GM18520 (cell line): Measurements from ENCODE around the gene MPST.
"Not testable (repeated sequence)": the region's sequence is repeated elsewhere in the genome, so short reads cannot be mapped to it uniquely, and the experiment has no call there.

ENCODE experiments used
- ATAC-seq: cut with Tn5 transposase; IDR thresholded peaks from one replicate; pipeline ENCODE4 v1.9.1; 2021; ENCODE audit not compliant: unreplicated experiment

MPST gene

DNA sequence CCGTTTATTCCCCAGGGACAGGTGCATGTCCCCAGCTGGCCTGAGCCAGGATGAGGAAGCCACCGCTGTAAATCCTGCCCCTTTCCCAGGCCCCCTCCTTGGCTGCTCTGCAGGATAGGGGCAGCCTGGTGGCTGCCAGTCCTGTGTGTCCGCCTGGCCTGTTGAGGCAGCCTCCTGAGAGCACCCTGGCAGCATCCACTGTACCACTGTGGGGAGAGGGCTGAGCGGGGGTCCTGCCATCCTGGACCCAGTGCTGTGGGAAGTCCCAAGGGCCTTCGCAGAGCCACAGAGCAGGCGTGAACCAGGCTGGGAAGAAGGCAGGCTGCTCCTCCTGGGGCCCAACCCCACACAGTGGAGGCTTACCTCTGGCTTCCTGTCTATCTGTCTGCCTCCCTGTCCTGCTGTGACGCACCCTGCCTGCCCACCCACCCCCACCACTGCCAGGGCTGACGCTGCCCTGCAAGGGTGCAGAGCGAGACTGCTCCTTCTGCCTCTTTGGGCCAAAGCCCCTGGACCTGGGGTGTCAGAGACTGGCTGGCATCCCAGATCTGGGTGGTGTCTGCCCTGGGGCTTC lies 40.4 kb downstream of the MPST start:
- ATAC-seq = no peak

DNA sequence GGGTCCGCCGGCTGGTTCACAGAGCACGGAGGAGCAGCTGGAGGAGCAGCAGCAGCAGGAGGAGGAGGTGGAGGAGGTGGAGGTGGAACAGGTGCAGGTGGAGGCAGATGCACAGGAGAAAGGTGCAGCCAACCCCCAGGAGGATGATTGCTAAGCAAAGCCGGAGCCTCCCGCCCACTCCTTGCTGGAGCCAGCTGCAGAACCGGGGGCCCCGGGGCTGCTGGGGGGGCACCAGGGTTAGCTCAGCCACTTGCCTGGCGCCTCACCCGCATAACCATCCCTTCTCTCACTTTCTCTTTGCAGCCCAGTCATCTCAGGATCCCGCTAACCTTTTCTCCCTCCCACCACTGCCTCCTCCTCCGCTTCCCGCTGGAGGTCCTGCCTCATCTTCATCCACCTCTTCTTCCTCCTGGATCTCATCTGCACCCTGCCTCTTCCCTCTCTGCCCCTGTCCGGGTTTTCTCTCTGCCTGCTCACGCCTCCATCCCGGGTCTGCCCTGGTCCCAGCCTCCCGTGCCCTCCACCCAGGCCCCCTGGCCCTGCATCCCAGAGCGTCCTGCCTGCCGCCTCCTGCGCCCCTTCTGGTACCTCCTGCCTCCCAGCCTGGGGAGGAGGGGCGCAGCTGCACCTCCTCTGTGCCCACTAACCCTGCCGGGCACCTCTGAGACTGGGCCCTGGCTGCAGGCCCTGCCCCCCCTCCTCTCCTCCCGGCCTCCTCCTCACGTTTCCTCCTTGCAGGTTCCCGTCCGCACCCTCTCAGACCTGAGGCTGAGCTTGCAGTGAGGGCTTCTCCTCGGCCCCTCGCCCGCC lies 41.5 kb downstream of the MPST start:
- no peak for ATAC-seq

DNA sequence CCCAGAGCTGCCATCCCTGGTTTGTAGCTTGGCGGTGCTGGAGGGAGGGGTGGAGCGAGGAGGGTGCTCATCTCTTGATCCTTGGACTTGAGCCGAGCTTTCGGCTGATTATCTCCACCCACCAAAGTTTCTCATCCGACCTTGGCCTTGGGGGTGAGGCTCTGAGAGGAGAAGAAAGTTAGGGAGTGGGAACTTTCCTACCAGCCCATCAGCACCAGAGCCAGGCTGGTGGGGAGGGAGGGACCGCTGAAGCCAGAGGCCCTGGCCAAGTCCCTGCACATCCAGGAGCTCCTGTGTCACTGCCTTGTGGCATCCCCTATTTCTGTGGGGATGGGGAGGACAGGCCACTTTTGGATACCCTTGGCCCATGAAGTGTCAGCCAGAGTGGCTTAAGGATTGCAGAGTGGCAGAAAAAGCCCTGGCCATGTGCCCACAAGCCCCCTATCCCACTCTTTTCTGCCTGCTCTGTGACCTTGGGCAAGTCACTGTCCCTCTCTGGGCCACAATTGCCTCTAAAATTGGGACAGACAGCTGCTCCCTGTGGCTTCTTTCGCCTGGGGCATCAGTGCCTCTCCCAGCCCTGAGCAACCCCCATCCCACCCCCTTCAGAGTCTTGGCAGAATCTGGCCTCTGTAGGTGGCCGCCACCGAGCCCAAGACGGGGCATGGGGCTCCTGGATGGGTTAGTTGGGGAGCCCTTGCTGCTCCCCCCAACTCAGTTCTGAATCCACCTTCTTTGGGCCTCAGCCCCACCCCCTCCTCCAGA lies 42.3 kb downstream of the MPST start:
- ATAC-seq = no peak

DNA sequence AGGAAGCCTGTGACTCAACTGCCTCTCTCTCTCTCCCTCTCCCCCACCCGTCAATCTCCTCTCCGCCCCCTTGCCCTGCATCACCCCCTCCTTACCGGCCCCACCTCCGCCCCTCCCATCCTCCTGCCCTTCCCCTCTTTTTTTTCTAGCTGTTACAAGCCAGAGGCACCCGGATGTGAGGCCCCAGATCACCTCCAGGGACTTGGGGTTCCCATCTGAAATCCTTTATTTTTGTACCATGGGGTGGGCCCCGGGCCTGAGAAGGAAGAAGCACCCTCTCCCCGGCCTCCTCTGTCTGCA lies 42.8 kb downstream of the MPST start:
- no peak for ATAC-seq

DNA sequence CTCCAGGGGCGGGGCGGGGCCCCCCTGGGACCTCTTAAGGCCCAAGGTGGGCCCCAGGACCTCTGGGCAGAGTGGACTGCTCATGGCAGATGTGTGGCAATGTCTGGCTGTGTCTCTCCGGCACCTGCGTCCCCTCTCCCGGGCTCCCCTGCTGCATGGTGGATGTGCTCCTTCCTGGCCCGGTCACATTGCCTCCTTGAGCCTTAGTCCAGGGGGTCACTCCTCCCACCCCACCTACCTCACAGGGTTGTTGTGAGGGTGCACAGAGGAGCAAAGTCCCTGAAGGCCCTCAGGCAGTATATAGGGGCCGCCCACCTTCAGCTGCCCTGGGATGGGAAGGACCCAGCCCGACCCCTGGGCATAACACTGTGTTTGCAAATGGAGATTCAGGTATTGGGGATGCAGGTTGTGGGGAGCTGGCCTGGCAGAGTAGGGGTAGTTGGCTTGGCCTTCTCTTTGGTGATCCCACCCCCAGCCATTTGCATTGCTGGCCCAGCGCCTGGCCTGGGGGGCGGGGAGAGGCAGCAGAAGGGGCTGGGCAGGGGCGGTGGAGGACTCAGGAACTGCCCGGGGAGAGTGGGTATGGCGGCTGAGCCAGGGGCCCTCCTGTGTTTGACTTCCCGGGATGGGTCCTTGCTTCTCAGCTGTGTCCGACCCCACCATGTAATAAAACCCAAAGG lies 43.3 kb downstream of the MPST start:
- ATAC-seq = no peak

DNA sequence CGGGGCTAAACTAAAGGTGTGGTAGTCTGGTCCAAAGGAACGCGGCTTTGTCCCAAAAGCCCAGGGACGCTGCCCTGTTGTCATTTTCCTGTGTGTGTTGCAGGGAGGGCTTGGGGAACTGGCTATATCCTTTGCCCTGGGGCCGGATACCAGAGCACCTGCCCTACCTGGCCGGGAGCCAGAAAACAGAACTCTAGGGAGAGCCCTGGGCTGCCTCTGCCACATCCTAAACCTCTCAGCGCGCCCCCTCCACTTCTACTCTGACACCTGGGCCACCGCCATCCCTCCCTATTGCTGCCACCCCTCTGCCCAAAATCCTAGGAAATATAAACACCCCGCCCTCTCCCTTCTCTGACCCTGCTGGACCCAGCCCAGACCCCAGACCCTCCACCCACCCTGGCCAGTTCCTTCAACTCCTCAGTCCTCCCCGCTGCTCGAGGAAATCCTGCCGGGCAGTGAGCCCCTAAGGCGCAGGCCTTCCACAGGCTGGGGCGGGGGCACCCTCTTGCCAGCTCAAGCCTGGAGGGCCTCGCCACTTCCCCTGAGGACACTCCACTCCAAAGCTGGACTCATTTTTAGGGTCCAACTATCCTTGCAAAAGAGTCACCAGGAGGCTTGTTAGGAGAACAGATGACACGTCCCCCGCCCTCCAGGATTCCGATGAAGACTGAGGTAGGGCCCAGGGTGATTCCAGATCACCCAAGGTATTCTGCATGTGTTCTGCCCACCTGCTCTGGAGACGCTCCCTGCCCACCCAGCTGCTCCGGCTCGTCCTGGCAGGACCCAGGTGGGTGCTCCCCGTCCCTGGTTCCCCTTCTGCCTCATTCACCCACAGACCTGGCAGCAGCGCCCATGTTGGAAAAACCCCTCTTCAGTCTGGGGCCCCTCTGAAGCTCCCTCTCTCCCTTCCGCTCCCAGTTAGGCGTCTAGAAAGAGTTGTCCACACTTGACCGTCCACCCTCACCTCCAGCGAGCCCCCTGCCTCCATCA lies 44.2 kb downstream of the MPST start:
- ATAC-seq = no peak

DNA sequence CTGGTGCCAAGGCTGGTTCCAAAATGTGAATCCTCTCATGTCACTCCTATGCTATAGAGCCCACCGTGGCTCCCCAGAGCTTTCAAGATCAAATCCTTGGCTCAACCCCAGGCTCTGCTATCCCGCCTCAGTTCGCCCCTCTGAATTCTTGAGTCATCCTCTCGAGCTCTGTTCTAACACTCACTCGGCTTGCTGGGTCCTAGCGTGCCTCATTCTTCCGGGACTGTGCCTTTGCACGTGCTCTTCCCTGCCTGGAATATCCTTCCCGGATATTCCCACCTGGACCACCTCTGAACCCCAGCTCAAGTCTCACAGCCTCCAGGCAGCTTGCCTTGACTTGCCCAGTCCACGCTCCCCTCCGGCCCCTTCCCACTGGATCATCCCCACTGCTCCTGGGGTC lies 45.0 kb downstream of the MPST start:
- no peak for ATAC-seq

DNA sequence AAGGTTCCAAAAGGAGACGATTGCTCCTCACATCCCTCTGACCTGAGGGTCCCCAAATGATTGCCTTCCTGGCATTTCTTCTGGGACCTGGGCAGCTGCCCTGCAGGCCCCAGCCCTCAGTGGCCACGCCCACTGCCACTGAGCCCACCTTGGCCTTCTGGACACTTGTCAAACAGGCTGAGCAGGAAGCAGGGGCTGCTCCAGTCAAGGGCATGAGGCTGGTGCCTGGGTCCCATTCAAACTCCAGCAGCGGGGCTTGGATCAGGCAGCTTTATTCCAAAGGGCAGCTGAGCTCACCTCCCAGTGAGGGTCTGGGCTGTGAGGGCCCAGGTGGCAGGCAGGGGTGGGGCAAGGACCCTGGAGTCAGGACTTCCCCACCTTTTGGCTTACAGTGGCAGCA lies 45.6 kb downstream of the MPST start:
- no peak for ATAC-seq

DNA sequence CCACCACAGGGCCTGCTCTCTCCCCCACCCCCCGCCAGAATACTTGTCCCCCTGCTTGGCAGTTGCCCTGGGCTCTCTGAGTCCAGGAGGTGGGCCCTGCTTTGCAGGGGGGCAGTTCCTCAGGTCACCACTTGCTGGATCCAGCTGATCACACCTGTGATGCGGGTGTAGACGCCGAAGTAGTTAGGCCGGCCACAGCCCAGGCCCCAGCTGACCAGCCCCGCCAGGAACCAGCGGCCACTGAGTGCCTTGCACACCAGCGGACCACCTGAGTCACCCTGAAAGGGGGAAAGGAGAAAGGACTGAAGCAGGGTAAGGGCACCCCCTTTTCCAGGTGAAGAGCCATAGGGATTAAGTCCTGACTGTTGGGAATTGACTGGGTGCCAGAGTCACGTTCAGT lies 46.4 kb downstream of the MPST start:
- no peak for ATAC-seq

DNA sequence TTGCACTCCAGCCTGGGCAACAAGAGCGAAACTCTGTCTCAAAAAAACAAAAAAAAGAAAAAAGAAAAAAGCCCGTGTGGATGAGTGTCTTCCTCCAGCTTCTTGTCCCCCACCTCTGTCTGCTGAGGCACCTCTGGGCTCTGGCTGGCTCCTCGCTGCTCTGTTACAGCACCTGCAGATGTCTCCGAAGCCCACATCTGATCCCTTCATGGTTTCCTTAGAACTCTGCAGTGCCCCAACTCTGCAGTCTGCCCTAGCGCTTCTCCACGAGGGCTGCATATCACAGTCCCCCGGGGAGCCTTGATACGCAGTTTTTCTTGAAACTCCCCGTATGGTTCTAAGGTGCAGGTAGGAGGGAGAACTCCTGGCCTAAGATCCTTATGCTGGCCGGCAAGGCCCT lies 47.9 kb downstream of the MPST start:
- ATAC-seq = no peak

DNA sequence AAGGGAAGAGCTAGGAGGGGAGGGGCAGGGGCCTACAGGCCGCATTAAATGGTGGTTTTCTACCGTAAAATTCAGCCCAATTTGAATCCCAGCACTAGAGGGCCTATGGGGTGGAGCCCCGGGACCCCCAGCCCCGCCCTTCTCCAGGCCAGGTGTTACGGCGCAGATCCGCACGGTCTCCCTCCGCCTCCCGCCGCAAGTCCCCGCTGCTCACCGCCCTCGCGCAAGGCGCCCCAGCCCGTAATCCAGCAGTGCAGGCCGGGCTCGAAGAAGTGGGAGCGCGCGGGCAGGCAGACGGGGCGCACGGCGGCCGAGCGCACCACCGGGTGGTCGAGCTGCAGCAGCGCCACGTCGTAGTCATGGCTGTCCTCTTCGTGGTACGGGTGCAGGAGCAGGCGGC lies 49.3 kb downstream of the MPST start:
- no peak for ATAC-seq

DNA sequence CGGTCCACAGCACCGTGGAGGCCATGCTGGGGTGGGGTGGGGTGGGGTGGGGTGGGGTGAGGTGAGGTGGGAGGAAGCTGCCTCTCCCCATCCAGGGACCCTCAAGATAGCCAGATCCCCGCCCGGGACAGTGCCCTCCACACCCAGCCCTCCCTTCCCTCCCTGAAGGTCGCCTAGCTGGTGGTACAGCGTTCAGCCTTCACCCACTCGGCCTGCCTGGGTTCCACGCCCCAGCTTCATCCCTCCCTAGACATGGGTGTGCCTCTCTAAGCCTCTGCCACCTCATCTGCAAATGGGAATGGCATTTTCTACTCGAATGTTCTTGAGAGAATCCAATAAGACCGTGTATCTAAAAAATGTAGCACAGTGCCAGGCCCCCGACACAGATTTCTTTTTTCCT lies 49.8 kb downstream of the MPST start:
- ATAC-seq = no peak

DNA sequence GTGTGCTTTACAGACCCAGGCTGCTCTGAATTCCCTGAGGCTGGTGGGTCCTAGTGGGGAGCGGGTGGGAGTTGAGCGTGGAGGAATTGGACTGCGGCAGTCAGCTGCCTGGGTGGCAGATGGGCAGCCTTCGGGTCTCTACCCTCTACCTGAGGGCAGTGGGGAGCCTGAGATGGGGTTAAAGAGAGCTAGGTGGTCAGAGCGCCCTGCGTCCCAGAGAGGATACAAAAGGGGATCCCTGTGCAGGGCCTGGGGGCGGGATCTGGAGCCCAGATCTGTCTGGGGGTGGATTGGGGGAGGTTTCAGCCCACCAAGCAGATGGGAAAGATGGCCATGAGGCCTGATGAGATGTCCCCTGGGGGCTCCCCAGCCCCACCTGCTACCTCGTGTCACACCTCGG lies 50.2 kb downstream of the MPST start:
- ATAC-seq = no peak

DNA sequence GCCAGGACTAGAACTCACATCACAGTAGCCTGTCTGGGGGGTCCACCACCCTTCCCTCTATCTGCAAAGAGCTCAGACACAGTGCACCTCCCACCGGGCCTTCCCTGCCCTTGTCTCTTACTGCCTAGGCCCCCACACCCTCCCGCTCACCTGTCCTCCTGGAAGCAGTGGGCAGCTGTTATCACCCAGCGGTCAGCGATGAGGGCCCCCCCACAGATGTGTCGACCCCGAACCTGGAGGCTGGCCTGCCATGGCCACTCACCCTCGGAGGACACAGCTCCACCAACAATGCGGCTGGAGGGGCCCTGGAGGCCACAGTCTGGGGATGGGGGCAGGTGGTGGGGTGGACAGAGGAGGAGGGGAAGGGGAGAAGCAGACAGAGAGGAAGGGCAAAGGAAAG lies 50.8 kb downstream of the MPST start:
- ATAC-seq = no peak

DNA sequence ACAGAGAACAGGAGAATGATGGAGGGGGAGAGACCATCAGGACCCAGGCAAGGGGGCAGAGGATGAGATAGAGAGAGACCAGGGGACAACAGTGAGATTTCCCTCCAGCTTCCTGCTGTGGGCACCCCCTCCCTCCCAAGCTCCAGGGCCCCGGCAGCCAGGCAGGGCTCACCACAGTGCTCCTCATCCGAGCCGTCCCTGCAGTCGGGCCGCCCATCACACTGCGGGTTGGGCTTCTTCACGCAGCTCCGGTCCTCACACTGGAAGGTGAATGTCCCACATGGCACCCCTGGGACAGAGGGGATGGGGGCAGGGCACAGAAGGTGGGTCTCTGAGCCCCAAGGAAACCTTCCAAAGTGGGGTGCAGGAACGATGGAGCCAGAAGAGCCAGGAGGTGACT lies 51.2 kb downstream of the MPST start:
- no peak for ATAC-seq

DNA sequence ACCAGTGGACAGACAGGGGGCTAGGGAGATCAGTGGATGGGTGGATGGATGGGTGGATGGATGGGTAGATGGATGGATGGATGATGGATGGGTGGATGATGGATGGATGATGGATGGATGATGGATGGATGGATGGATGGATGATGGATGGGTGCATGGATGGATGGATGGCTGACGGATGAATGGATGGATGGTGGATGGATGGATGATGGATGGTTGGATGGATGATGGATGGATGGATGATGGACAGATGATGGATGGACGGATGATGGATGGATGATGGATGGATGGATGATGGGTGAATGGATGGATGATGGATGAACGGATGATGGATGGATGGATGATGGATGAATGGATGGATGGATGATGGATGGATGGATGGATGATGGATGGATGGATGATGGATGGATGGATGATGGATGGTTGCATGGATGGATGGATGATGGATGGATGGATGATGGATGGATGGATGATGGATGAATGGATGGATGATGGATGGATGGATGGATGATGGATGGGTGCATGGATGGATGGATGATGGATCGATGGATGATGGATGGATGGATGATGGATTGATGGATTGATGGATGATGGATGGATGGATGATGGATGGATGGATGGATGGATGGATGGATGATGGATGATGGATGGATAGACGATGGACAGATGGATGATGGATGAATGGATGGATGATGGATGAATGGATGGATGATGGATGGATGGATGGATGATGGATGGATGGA lies 52.5 kb downstream of the MPST start:
- ATAC-seq = not testable (repeated sequence)

DNA sequence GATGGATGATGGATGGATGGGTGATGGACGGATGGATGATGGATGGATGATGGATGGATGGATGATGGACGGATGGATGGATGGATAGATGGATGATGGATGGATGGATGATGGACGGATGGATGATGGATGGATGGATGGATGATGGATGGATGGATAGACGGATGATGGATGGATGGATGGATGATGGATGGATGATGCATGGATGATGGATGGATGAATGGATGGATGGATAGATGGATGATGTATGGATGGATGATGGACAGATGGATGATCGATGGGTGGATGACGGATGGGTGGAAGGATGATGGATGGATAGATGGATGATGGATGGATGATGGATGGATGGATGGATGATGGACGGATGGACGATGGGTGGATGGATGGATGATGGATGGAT lies 53.1 kb downstream of the MPST start:
- ATAC-seq = no peak

DNA sequence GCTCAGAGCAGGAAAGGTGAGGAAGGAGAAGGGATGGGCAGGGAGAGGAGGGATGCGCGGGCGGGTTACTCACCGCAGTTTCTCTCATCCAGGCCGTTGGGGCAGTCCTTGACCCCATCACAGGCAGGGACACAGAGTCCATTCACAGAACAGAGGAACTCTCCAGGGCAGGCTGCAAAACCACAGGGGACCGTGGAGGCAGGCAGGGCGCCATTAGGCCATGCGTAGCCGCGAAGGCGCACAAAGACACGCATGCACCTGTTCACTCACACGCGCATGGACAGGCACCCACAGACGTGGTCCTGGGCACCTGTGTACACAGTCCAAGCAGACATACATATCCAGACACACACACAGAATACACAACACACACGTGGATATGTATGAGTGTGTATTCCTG lies 55.0 kb downstream of the MPST start:
- ATAC-seq = no peak

DNA sequence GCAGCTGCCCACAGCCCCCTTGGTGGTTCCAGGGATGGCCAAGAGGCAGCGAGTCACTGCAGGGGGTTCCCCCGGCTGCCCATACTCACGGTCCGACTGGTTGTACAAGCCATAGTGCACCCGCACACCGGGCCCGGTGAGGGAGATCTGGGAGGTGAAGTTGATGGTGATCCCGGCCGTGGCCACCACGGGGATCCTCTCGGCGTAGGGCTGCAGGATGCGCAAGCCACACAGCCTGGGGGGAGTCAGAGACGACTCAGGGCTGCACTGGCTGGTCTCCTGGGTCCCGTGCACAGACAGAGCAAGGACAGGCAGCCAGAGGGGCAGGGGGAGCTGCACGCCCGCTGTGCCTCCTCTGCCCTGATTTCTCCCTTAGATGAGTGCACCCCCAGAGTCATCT lies 55.5 kb downstream of the MPST start:
- ATAC-seq = no peak

DNA sequence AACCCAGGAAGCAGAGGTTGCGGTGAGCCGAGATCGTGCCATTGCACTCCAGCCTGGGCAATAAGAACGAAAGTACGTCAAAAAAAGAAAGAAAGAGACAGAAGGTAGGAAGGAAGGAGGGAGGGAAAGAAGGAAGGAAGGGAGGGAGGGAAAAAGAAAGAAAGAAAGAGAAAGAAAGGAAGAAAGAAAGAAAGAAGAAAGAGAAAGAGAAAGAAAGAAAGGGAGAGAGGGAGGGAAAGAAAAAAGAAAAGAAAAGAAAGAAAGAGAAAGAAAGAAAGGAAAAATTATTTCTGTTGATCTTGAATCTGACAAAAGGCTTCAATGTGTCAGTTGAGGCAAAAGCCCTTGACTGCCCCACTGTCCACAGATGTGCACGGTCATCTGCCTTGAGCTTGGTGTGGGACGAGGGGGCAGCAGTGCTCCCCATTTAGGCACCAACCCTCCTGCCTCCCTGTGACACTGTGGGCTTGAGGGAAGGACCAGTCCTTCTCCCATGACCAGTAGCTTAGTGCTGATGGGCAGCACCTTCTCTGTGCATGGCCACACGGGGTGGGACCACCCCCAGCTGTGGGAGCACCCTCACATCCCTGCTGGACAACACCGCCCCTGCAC lies 56.4 kb downstream of the MPST start:
- no peak for ATAC-seq
